A549 (cell line): ENCODE results near the gene AIF1L. TPM values are rescaled to one million over a fixed set of nuclear protein-coding genes. Genes with fewer than 3 reads are reported as not detected.
A peak's percentile ranks its signal among the peaks of the same experiment; 100 is the strongest.

Experiments used
- ATAC-seq, 2 experiments: fragments of 200-7000 bp in 1 of 2; fragments of >200 bp in 1 of 2; cut with Nextera tagmentation in 1 of 2; cut with Tn5 transposase in 1 of 2; 3 replicates each; pipeline versions ENCODE4 v1.8.0 to v1.9.1; 2018 to 2020; ENCODE audit warnings: mild to moderate bottlenecking in 1 of 2, moderate library complexity in 1 of 2
- CTCF ChIA-PET: fragments of 300-600 bp; sonication (Branson Sonifier 250); formaldehyde crosslinking; extraction: SDS; loops from one replicate; lab custom pipeline; 2021; ENCODE audit warnings: antibody characterized with exemption, inconsistent platforms; lab: Yijun Ruan, JAX
- POLR2A ChIA-PET: fragments of 350-600 bp; formaldehyde crosslinking; extraction: SDS; loops from one replicate; lab custom pipeline; 2021; ENCODE audit warnings: antibody characterized with exemption, inconsistent platforms; lab: Yijun Ruan, JAX
- DNase-seq, 2 experiments: peaks; one replicate each; pipeline versions ENCODE4 v3.0.0 to v3.0.0-alpha.2; 2011 to 2016; ENCODE audit warnings: low read depth in 1 of 2, low spot score in 1 of 2
- FAIRE-seq: peaks from 2 replicates; lab custom pipeline; 2011; peaks lifted over from hg19 to GRCh38; lab: Jason Lieb, UNC
- H3K27ac ChIP-seq, 2 experiments: fragments of >200 bp; sonication (Bioruptor Twin); formaldehyde crosslinking; 3 replicates each; pipeline ENCODE4 v1.5.1; 2016 to 2017
- H3K4me1 ChIP-seq: fragments of >200 bp; sonication (Bioruptor Twin); formaldehyde crosslinking; 3 replicates; pipeline ENCODE4 v1.6.1; 2016
- H3K4me2 ChIP-seq: fragments of >200 bp; sonication (Bioruptor Twin); formaldehyde crosslinking; 3 replicates; pipeline ENCODE4 v1.6.1; 2016
- H3K4me3 ChIP-seq: fragments of >200 bp; sonication (Bioruptor Twin); formaldehyde crosslinking; 3 replicates; pipeline ENCODE4 v1.5.1; 2016
- H3K9me3 ChIP-seq: fragments of >200 bp; sonication (Bioruptor Twin); formaldehyde crosslinking; 3 replicates; pipeline ENCODE4 v1.6.1; 2016
- CBX2 ChIP-seq: fragments of 200-600 bp; sonication (generic); IDR thresholded peaks from 2 replicates; pipeline ENCODE4 v1.6.1; 2016; ENCODE audit warnings: low read depth, mild to moderate bottlenecking, borderline replicate concordance
- CHD2 ChIP-seq: fragments of 150-350 bp; IDR thresholded peaks from 2 replicates; pipeline ENCODE4 v1.6.1; 2014; ENCODE audit warnings: low read length; ENCODE audit not compliant: partially characterized antibody
- EHMT2 ChIP-seq: fragments of 200-600 bp; sonication (generic); IDR thresholded peaks from 2 replicates; pipeline ENCODE4 v1.6.1; 2016; ENCODE audit warnings: antibody characterized with exemption, low read depth, mild to moderate bottlenecking, moderate library complexity
- ESRRA ChIP-seq: fragments of 150-350 bp; IDR thresholded peaks from 2 replicates; pipeline ENCODE4 v1.6.1; 2014; ENCODE audit warnings: mild to moderate bottlenecking, low read length, borderline replicate concordance
- FOXS1 ChIP-seq: fragments of 250-450 bp; sonication (Bioruptor Pico); IDR thresholded peaks from 2 replicates; pipeline ENCODE4 v1.5.0; 2020; ENCODE audit warnings: mild to moderate bottlenecking, moderate library complexity
- MAFK ChIP-seq: fragments of 450-650 bp; IDR thresholded peaks from 2 replicates; pipeline ENCODE4 v1.6.1; 2014; ENCODE audit not compliant: partially characterized antibody
- NR3C1 ChIP-seq: fragments of >200 bp; sonication (Bioruptor Twin); formaldehyde crosslinking; IDR thresholded peaks from 3 replicates; pipeline ENCODE4 v1.6.1; 2017
- POLR2A ChIP-seq: IDR thresholded peaks from 2 replicates; pipeline ENCODE4 v1.6.1; 2012; ENCODE audit warnings: mild to moderate bottlenecking, low read length
- POLR2AphosphoS2 ChIP-seq: conservative IDR thresholded peaks from 2 replicates; pipeline ENCODE4 v1.6.1; 2012; ENCODE audit warnings: low read length, improper control_type of control experiment, inconsistent platforms
- RARB ChIP-seq: fragments of 250-450 bp; sonication (Bioruptor Pico); IDR thresholded peaks from 2 replicates; pipeline ENCODE4 v1.8.0; 2021; ENCODE audit warnings: mild to moderate bottlenecking, moderate library complexity
- RNF2 ChIP-seq: fragments of 200-600 bp; sonication (generic); IDR thresholded peaks from 2 replicates; pipeline ENCODE4 v1.6.1; 2016; ENCODE audit warnings: low read depth, mild to moderate bottlenecking, antibody characterized with exemption, moderate library complexity, borderline replicate concordance
- WGBS: methylation state at CpG from one replicate; pipeline ENCODE4 v1.1.6; 2017; ENCODE audit errors: missing lambda C conversion rate; 5-methylcytosine and 5-hydroxymethylcytosine counted together
- polyA plus RNA-seq, 4 experiments: library from polyadenylated mRNA; depleted of rRNA in 3 of 4; stranded (reverse); fragments of >200 nt; fragmentation: RNase III in 1 of 4; extraction: RNeasy Plus Mini Kit Qiagen cat#74134 plus additional on column Dnase treatment in 1 of 4; gene quantifications; 2 replicates in 3 of 4; 3 replicates in 1 of 4; pipeline ENCODE4 v1.2.3, GENCODE V29; 2011 to 2017
- TF ChIP-seq, protein P1 (sequence below): fragments of 450-650 bp; IDR thresholded peaks from 2 replicates; pipeline ENCODE4 v1.6.1; 2014; ENCODE audit warnings: antibody characterized with exemption
- TF ChIP-seq, protein P2 (sequence below): fragments of >200 bp; sonication (Bioruptor Twin); formaldehyde crosslinking; IDR thresholded peaks from 3 replicates; pipeline ENCODE4 v1.6.1; 2016
- TF ChIP-seq, protein P3 (sequence below): fragments of 200-600 bp; sonication (generic); IDR thresholded peaks from 2 replicates; pipeline ENCODE4 v1.6.1; 2016; ENCODE audit warnings: antibody characterized with exemption, mild to moderate bottlenecking, moderate library complexity
- TF ChIP-seq, protein P4 (sequence below): fragments of >200 bp; sonication (Bioruptor Twin); formaldehyde crosslinking; IDR thresholded peaks from 3 replicates; pipeline ENCODE4 v1.5.1; 2016
- TF ChIP-seq, protein P5 (sequence below): fragments of 250-450 bp; sonication (Bioruptor Pico); IDR thresholded peaks from 2 replicates; pipeline ENCODE4 v1.5.0; 2021; ENCODE audit warnings: mild to moderate bottlenecking, moderate library complexity, borderline replicate concordance

Gene AIF1L
- polyA plus RNA-seq, 2 of the 4 experiments (the other 2 are of a cell fraction), result 1.6 to 2.8 TPM

DNA sequence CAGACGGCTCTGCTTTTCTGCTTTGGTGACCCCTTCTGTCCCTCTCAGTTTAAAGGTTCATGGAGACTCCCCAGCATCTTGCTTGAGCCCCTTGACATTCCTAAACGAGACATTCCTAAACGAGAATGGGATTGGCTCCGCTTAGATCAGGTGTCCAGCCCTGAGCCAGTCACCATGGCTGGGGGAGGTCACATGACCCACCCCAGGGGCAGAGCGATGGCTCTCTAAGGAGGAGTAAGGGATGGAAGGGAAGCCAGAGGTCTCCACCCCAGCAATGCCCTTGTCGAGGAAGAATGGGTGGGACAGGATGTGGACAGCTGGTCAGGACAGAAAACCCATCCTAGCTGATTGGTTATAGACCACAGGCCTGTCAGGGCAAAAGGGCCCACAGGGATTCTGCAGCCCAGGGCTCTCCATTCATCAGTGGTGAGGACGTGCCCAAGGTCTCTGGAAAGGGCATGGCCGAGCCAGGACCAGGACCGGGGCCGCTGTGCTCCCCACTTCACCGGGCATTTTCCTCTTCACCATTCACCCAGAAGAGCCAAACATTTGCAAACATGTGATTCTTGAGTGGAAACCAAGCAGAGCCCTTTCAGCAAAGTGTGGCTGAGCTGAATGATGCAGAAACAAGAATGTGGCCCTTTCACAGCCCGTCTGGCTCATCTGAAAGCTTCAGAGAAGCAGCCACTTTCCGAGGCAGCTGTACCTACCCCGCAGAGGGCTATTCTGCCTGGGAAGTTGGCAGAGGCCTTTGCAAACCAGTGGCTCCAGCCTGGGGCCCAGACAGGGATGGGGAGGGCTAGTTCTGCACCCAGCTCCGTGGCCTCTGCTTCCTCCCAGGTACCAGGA lies 19.8 kb upstream of the AIF1L start:
- ChIA-PET CTCF (interaction anchor here (1.2 to 3.1 kb wide), 5 partner anchors 8 to 260 kb away, joined by 3 to 14 read pairs (median 4); no protein-coding TSS in a partner anchor), POLR2A (no interaction called here)

DNA sequence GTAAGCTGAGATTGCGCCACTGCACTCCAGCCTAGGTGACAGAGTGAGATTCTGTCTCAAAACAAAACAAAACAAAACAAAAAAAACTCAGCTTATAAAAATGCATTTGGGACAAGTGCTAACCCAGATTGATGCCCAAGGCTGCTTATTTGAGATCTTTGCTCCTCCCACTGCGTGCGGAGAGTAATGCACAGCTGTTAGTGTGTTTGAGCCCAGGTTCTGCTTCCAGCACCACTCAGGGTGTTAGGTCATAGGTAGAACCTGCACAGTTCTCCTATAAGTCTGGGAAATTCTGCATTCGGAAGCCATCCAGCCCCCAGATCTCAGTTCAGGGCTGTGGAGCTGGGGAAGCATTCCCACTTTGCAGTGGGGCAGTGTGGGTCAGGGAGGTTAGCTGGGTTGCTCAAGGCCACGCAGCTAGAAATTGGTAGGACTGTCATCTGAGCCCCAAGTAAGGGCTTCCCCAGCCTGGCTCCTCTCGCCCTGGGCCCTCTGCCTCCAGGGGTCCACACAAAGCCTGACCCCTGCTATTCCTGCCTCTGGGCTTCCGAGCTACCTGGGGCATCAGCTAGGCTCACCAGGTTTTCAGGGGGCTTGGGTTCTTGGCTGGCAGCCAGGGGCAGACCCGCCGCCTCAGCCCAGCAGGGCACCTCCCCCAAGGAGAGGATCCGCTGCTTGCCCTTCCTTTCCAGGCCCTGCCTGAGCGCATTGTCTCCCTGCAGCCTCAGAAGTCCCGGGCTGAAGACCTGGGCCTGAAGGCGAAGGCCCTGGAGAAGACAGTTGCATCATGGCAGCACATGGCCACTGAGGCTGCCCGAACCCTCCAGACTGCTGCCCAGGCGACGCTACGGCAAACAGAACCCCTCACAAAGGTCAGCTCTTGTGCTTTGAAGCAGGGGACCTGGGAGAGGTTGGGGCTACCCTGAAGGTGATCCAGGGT lies 17.6 kb upstream of the AIF1L start:
- TF ChIP-seq NR3C1 (no peak), POLR2AphosphoS2 (no peak), FOXS1 (CRISPR knock-in tag) (no peak), CBX2 (no peak), RNF2 (no peak), EHMT2 (no peak), POLR2A (no peak), RARB (CRISPR knock-in tag) (no peak), MAFK (no peak), ESRRA (no peak)
- TF ChIP-seq, protein P1, sequence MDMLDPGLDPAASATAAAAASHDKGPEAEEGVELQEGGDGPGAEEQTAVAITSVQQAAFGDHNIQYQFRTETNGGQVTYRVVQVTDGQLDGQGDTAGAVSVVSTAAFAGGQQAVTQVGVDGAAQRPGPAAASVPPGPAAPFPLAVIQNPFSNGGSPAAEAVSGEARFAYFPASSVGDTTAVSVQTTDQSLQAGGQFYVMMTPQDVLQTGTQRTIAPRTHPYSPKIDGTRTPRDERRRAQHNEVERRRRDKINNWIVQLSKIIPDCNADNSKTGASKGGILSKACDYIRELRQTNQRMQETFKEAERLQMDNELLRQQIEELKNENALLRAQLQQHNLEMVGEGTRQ, result no peak
- TF ChIP-seq, protein P2, sequence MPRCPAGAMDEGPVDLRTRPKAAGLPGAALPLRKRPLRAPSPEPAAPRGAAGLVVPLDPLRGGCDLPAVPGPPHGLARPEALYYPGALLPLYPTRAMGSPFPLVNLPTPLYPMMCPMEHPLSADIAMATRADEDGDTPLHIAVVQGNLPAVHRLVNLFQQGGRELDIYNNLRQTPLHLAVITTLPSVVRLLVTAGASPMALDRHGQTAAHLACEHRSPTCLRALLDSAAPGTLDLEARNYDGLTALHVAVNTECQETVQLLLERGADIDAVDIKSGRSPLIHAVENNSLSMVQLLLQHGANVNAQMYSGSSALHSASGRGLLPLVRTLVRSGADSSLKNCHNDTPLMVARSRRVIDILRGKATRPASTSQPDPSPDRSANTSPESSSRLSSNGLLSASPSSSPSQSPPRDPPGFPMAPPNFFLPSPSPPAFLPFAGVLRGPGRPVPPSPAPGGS, result no peak
- TF ChIP-seq, protein P3, sequence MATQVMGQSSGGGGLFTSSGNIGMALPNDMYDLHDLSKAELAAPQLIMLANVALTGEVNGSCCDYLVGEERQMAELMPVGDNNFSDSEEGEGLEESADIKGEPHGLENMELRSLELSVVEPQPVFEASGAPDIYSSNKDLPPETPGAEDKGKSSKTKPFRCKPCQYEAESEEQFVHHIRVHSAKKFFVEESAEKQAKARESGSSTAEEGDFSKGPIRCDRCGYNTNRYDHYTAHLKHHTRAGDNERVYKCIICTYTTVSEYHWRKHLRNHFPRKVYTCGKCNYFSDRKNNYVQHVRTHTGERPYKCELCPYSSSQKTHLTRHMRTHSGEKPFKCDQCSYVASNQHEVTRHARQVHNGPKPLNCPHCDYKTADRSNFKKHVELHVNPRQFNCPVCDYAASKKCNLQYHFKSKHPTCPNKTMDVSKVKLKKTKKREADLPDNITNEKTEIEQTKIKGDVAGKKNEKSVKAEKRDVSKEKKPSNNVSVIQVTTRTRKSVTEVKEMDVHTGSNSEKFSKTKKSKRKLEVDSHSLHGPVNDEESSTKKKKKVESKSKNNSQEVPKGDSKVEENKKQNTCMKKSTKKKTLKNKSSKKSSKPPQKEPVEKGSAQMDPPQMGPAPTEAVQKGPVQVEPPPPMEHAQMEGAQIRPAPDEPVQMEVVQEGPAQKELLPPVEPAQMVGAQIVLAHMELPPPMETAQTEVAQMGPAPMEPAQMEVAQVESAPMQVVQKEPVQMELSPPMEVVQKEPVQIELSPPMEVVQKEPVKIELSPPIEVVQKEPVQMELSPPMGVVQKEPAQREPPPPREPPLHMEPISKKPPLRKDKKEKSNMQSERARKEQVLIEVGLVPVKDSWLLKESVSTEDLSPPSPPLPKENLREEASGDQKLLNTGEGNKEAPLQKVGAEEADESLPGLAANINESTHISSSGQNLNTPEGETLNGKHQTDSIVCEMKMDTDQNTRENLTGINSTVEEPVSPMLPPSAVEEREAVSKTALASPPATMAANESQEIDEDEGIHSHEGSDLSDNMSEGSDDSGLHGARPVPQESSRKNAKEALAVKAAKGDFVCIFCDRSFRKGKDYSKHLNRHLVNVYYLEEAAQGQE, result no peak
- TF ChIP-seq, protein P4, sequence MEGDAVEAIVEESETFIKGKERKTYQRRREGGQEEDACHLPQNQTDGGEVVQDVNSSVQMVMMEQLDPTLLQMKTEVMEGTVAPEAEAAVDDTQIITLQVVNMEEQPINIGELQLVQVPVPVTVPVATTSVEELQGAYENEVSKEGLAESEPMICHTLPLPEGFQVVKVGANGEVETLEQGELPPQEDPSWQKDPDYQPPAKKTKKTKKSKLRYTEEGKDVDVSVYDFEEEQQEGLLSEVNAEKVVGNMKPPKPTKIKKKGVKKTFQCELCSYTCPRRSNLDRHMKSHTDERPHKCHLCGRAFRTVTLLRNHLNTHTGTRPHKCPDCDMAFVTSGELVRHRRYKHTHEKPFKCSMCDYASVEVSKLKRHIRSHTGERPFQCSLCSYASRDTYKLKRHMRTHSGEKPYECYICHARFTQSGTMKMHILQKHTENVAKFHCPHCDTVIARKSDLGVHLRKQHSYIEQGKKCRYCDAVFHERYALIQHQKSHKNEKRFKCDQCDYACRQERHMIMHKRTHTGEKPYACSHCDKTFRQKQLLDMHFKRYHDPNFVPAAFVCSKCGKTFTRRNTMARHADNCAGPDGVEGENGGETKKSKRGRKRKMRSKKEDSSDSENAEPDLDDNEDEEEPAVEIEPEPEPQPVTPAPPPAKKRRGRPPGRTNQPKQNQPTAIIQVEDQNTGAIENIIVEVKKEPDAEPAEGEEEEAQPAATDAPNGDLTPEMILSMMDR, result no peak
- TF ChIP-seq, protein P5, sequence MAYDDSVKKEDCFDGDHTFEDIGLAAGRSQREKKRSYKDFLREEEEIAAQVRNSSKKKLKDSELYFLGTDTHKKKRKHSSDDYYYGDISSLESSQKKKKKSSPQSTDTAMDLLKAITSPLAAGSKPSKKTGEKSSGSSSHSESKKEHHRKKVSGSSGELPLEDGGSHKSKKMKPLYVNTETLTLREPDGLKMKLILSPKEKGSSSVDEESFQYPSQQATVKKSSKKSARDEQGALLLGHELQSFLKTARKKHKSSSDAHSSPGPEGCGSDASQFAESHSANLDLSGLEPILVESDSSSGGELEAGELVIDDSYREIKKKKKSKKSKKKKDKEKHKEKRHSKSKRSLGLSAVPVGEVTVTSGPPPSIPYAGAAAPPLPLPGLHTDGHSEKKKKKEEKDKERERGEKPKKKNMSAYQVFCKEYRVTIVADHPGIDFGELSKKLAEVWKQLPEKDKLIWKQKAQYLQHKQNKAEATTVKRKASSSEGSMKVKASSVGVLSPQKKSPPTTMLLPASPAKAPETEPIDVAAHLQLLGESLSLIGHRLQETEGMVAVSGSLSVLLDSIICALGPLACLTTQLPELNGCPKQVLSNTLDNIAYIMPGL, result no peak
- no peaks in the 10 kb centered on the region for H3K9me3 ChIP-seq
- H3K4me3 ChIP-seq, result no peak overlapping the region
- no peak for DNase-seq
- CTCF ChIA-PET, result interaction anchor here (1.0 to 3.1 kb wide), 8 partner anchors 9 to 213 kb away, joined by 3 to 14 read pairs (median 4); no protein-coding TSS in a partner anchor
- POLR2A ChIA-PET, result no interaction called here
- no peak overlapping the region for H3K27ac ChIP-seq
- peaks cover 7% of the 10 kb centered on the region; the same call in 2 of the 3 replicates for H3K4me1 ChIP-seq
- H3K4me2 ChIP-seq, result no peak overlapping the region
- ATAC-seq, result no peak
- WGBS, result 84% methylated on average over 16 of the region's 17 CpGs
- no peak for FAIRE-seq

More for the DNA sequence above, 19.8 kb upstream of the AIF1L start:
- Histone ChIP-seq H3K4me2 (no peak overlapping the region), H3K4me1 (no peaks in the 10 kb centered on the region), H3K27ac (no peak overlapping the region), H3K4me3 (no peak overlapping the region)
- TF ChIP-seq CHD2, result no peak
- TF ChIP-seq, protein P1, result peak; percentile 72
- TF ChIP-seq, all 56 proteins: peak for 1
- FAIRE-seq (no peak), ATAC-seq (peak in 1 of 2 experiments; percentile 54; a peak in 3 of 6 replicates), DNase-seq (no peak)
- WGBS, result 77% methylated on average over 14 of the region's 15 CpGs
- H3K9me3 ChIP-seq, result no peaks in the 10 kb centered on the region
